Stimulated activated naive B cell treated with anti-CD40 and anti-IgM and Interleukin-4, amounts not matched to agents 10 μg/mL and 1 μg/mL and 100 μg/mL, for 72 hours (primary cell): ENCODE results near the gene COQ9.
"Not testable (repeated sequence)": the region's sequence is repeated elsewhere in the genome, so short reads cannot be mapped to it uniquely, and the experiment has no call there.

Experiments
- ATAC-seq, 2 donors: fragments of 150-1000 bp; cut with Tn5 transposase; replicated peaks; 2 replicates each; pipeline ENCODE4 v1.10.0; 2021; ENCODE audit warnings: moderate library complexity in 1 of 2
- DNase-seq: peaks from one replicate; pipeline ENCODE4 v3.0.0; 2021
- H3K27ac Mint-ChIP-seq: one replicate; pipeline ENCODE4 v1.8.0; 2022; ENCODE audit warnings: mild to moderate bottlenecking, mixed read lengths
- H3K27me3 Mint-ChIP-seq, 2 donors: one replicate each; pipeline ENCODE4 v1.8.0; 2022; ENCODE audit warnings: mixed read lengths in 2 of 2
- H3K36me3 Mint-ChIP-seq, 2 donors: one replicate each; pipeline ENCODE4 v1.8.0; 2022; ENCODE audit warnings: mixed read lengths in 2 of 2, mild to moderate bottlenecking in 1 of 2
- H3K4me1 Mint-ChIP-seq, 2 donors: one replicate each; pipeline ENCODE4 v1.8.0; 2022; ENCODE audit warnings: mixed read lengths in 2 of 2, mild to moderate bottlenecking in 1 of 2
- H3K4me3 Mint-ChIP-seq, 2 donors: one replicate each; pipeline ENCODE4 v1.8.0; 2022; ENCODE audit warnings: mild to moderate bottlenecking in 2 of 2, mixed read lengths in 2 of 2, moderate library complexity in 1 of 2
- H3K9me3 Mint-ChIP-seq, 2 donors: one replicate each; pipeline ENCODE4 v1.8.0; 2022; ENCODE audit warnings: mixed read lengths in 2 of 2, mild to moderate bottlenecking in 1 of 2

COQ9 gene

DNA sequence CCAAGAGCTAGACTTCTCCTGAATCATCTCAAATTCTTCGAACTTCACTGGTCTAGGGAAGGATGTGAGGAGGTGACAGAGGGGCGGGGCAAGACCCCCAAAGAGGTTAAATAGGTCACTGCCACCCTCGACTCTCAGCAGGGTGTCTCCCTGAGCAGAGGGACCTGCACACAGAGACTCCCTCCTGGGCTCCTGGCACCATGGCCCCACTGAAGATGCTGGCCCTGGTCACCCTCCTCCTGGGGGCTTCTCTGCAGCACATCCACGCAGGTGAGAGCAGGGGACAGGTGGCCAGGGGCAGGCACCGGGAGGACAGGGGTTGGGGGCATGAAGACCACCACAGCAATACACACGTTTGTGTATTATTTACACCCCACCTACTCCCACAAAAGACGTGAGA, 33.5 kb upstream of the COQ9 start:
- peak overlapping the region; percentile 91 to 93 for H3K4me3 Mint-ChIP-seq
- H3K36me3 Mint-ChIP-seq, result peaks cover 40 to 54% of the 10 kb centered on the region in 2 donors
- DNase-seq (no peak), ATAC-seq (peak; percentile 52 to 57)
- peaks cover 0 to 5% of the 10 kb centered on the region in 2 donors for H3K9me3 Mint-ChIP-seq
- H3K27me3 Mint-ChIP-seq, result no peaks in the 10 kb centered on the region
- H3K27ac Mint-ChIP-seq, result peak overlapping the region; percentile 98
- peaks cover 83 to 97% of the 10 kb centered on the region in 2 donors for H3K4me1 Mint-ChIP-seq

DNA sequence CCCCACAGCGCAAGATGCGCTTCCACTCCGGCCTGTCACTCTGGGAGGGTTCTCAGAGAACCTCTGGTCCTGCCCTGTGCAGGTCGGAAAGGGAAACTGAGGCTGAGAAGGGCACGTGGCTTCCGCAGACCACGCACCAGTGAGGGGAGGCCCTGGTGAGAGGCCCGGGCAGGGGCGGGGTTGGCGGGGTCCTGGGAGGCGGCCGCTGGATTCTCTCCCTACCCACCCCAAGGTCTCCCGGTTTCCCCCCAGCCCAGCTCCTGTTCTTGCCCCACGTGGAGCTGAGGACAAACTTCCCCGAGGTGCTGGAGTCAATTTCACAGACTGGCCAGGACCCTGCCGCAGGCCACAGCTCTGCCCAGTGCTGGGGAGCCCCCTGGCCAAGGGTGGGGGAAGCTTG, 31.2 kb upstream of the COQ9 start:
- DNase-seq, result no peak
- Mint-ChIP-seq H3K27ac (peak overlapping the region; percentile 97), H3K4me3 (peak overlapping the region; percentile 93 to 95), H3K4me1 (peaks cover 65 to 84% of the 10 kb centered on the region in 2 donors), H3K9me3 (peaks cover 0 to 3% of the 10 kb centered on the region in 2 donors), H3K36me3 (peaks cover 42 to 50% of the 10 kb centered on the region in 2 donors), H3K27me3 (no peaks in the 10 kb centered on the region)
- ATAC-seq, result no peak

DNA sequence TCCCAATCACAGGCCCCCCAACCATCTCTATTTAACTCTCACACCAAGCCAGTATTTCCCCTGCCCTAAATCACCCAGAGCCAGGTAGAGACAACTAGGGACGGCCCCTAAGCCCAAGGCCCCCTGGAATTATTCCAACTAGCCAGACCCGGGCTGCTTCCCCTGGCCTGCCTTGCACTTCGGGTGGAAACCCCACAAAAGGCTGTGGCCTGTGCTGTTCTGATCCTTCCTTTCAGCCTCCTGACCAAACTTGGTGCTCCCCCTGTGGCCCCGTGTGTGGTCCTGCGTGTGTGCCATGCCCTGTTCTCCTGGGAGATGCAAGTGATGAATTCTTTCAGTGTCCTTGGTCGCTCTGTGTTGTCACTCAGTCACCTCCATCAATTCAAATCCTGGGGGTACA, 27.8 kb upstream of the COQ9 start:
- H3K27me3 Mint-ChIP-seq, result no peaks in the 10 kb centered on the region
- H3K4me3 Mint-ChIP-seq, result no peak overlapping the region
- no peak for ATAC-seq
- no peak overlapping the region for H3K27ac Mint-ChIP-seq
- no peak for DNase-seq
- H3K36me3 Mint-ChIP-seq, result peaks cover 27 to 35% of the 10 kb centered on the region in 2 donors
- H3K9me3 Mint-ChIP-seq, result no peaks in the 10 kb centered on the region
- peaks cover 40 to 52% of the 10 kb centered on the region in 2 donors for H3K4me1 Mint-ChIP-seq

DNA sequence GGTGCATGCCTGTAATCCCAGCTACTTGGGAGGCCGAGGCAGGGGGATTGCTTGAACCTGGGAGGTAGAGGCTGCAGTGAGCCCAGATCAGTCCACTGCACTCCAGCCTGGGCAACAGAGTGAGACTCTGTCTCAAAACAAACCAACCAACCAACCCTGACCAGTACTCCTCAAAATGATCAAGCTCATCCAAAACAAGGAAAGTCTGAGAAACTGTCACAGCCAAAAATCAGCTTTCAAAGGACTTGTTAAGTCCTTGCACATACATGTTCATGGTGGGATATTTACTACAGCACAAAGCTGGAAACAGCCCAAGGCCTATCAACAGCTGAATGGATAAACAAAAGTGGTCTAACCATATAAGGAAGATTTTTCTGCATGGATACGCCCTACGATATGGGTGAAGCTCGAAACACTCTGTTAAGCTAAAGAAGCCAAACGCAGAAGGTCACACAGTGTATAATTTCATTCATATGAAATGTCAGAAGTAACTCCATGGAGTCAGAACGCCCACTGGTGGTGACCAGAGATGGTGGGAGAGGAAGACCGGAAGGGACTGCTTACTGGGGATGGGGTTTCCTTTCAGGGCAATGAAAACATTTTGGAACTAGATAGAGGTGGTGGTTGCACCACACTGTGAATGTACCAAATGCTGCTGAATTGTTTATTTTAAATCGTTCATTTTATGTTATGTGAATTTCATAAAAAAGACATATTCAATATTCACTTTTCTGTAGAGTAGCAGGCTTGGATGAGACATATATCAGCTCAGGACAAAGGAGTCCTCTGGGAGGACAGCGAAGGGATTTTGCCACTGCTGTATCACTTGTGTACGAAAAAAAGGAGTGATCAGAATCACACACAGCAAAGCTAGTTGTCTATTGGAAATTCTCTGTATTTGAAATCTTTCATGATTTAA, 25.0 kb upstream of the COQ9 start:
- H3K4me3 Mint-ChIP-seq, result no peak overlapping the region
- H3K27ac Mint-ChIP-seq, result no peak overlapping the region
- peaks cover 16 to 20% of the 10 kb centered on the region in 2 donors for H3K36me3 Mint-ChIP-seq
- DNase-seq, result no peak
- peak in 1 of 2 donors; percentile 28 for ATAC-seq
- H3K9me3 Mint-ChIP-seq, result no peaks in the 10 kb centered on the region
- no peaks in the 10 kb centered on the region for H3K27me3 Mint-ChIP-seq
- H3K4me1 Mint-ChIP-seq, result peaks cover 15 to 24% of the 10 kb centered on the region in 2 donors

DNA sequence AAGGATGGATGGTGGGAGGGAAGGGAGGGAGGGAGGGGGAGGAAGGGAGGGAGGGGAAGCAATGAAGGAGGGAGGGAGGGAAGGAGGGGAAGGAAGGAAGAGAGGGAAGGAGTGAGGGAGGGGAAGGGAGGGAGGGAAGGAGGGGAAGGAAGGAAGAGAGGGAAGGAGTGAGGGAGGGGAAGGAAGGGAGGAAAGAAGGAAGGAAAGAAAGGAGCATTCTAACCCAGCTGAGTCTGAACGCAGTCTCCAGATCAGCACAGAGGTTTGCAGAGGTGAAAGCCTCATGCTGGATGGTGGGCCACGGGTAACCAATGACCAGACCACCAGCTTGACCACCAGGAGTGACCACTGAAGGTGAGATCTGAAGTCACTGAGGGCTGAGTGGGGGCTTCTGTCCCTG, 24.1 kb upstream of the COQ9 start:
- no peaks in the 10 kb centered on the region for H3K9me3 Mint-ChIP-seq
- no peaks in the 10 kb centered on the region for H3K27me3 Mint-ChIP-seq
- peaks cover 10 to 15% of the 10 kb centered on the region in 2 donors for H3K4me1 Mint-ChIP-seq
- H3K27ac Mint-ChIP-seq, result no peak overlapping the region
- peaks cover 22 to 24% of the 10 kb centered on the region in 2 donors for H3K36me3 Mint-ChIP-seq
- no peak for ATAC-seq
- H3K4me3 Mint-ChIP-seq, result no peak overlapping the region
- no peak for DNase-seq

DNA sequence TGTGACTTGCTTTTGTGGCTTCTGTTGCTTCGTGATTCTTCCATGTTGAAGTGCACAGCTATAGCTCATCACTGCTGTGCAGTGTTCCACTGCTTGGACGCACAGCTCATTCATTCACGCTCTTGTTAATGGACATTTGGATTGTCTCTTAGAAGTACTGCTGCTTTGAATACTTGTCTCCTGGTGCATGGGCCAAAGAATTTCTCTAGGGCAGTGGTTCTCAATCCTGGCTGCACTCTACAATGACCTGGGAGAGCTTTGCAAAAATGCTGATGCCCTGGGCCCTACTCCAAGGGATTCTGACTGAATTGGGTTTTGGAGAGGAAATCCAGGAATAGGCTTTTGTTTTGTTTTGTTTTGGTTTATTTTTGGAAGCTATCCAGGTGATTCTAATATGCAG, 22.7 kb upstream of the COQ9 start:
- Mint-ChIP-seq H3K4me3 (no peak overlapping the region), H3K9me3 (no peaks in the 10 kb centered on the region), H3K27ac (no peak overlapping the region), H3K27me3 (no peaks in the 10 kb centered on the region), H3K36me3 (peaks cover 32 to 33% of the 10 kb centered on the region in 2 donors), H3K4me1 (peaks cover 3 to 4% of the 10 kb centered on the region in 2 donors)
- DNase-seq (no peak), ATAC-seq (no peak)

DNA sequence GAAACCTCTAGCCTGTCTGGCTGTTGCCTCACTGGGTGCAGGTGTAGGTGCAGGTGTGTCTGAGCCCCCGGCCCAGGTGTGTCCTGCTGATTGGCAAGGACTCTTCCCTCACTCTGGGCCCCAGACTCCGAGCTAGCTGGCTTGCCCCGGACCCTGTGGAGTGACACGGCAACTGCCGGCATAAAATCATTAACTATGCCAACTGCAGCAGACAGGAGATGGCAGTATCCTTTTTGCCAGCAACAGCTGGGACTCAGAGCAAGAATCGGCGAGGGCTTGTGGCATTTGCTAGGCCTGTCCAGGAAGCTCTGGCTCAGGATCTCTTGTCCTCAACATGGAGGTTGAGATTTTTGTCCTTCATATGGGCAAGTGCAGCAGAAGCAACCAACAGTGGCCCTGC, 20.9 kb upstream of the COQ9 start:
- ATAC-seq, result no peak
- DNase-seq, result no peak
- peaks cover 46 to 48% of the 10 kb centered on the region in 2 donors for H3K36me3 Mint-ChIP-seq
- H3K27ac Mint-ChIP-seq, result no peak overlapping the region
- H3K4me1 Mint-ChIP-seq, result peaks cover 0 to 3% of the 10 kb centered on the region in 2 donors
- no peak overlapping the region for H3K4me3 Mint-ChIP-seq
- no peaks in the 10 kb centered on the region for H3K9me3 Mint-ChIP-seq
- H3K27me3 Mint-ChIP-seq, result no peaks in the 10 kb centered on the region

DNA sequence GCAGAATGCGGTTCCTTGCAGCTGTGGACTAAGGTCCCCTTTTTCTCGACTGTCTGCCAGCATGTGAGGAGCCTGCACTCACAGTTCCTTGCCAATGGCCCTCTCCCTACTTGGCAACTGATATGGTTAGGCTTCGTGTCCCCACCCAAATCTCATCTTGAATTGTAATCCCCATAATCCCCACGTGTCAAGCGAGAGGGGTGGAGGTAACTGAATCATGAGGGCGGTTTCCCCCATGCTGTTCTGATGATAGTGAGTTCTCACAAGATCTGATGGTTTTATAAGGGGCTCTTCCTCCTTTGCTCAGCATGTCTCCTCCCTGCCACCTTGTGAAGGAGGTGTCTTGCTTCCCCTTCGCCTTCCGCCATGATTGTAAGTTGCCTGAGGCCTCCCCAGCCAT, 20.0 kb upstream of the COQ9 start:
- H3K36me3 Mint-ChIP-seq, result peaks cover 50% of the 10 kb centered on the region in 2 donors
- peaks cover 0 to under 1% of the 10 kb centered on the region in 2 donors for H3K4me1 Mint-ChIP-seq
- no peaks in the 10 kb centered on the region for H3K9me3 Mint-ChIP-seq
- no peaks in the 10 kb centered on the region for H3K27me3 Mint-ChIP-seq
- H3K27ac Mint-ChIP-seq, result no peak overlapping the region
- H3K4me3 Mint-ChIP-seq, result no peak overlapping the region
- no peak for ATAC-seq
- DNase-seq, result no peak

DNA sequence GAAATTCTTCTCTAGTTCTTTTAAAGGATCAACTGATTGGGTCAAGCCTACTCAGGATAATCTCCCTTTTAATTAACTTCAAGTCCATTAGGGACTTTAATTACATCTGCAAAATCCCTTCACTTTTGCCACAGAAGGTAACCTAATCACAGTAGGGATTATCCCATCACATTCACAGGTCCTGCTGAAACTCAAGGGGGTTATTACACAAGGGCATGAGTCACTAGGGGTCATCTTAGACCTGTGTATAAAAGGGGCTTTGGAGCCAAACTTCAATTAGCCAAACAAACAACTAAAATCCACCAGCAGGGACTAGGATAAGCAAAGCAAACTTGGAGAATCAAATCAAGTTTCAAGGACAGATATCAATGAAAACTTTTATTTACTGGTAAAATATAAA, 19.5 kb upstream of the COQ9 start:
- Mint-ChIP-seq H3K4me3 (no peak overlapping the region), H3K36me3 (peaks cover 50 to 52% of the 10 kb centered on the region in 2 donors)

DNA sequence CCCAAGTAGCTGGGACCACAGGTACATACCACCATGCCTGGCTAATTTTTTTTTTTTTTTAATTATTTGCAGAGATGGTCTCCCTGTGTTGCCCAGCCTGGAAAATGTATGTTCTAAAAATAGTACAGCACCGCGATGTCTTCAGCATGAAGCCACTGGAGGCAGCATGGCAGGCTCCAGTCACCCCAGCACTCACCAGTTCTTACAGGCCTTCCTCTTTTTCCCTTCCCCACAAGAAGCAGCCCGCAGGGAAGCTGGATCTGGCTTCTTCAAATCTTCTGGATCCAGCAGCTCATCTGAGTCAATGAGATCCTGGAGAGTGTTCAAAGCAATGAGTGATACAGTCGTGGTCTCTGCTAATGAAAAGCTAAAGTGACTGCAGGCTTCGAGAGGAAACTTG, 16.3 kb upstream of the COQ9 start:
- H3K27me3 Mint-ChIP-seq, result no peaks in the 10 kb centered on the region
- H3K9me3 Mint-ChIP-seq, result no peaks in the 10 kb centered on the region
- ATAC-seq, result no peak
- DNase-seq, result no peak
- H3K4me1 Mint-ChIP-seq, result no peaks in the 10 kb centered on the region
- H3K4me3 Mint-ChIP-seq, result no peak overlapping the region
- H3K27ac Mint-ChIP-seq, result no peak overlapping the region
- peaks cover 56 to 65% of the 10 kb centered on the region in 2 donors for H3K36me3 Mint-ChIP-seq

More for the DNA sequence above, 19.5 kb upstream of the COQ9 start:
- no peaks in the 10 kb centered on the region for H3K27me3 Mint-ChIP-seq
- H3K27ac Mint-ChIP-seq, result no peak overlapping the region
- no peak for DNase-seq
- no peaks in the 10 kb centered on the region for H3K9me3 Mint-ChIP-seq
- no peak for ATAC-seq
- H3K4me1 Mint-ChIP-seq, result no peaks in the 10 kb centered on the region

DNA sequence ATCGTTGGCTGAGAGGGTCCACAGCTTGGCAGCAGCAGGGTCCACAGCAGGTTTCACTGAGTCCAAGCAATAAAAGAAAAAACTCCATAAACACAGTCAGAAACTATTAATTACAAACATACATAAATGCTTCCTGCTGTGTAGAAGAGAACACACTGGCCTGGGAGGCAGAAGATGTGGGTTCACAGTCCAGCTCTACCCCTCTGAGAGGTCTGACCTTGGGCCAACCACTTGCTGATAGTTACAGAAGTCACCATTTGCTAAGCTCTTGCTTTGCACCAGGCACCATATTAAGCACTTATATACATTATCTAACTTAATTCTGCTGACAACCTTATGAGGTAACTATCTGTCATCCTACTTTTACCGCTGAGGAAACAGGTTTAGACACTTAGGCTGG, 14.8 kb upstream of the COQ9 start:
- no peak for ATAC-seq
- Mint-ChIP-seq H3K36me3 (peaks cover 54 to 57% of the 10 kb centered on the region in 2 donors), H3K9me3 (no peaks in the 10 kb centered on the region), H3K27me3 (no peaks in the 10 kb centered on the region), H3K4me3 (no peak overlapping the region), H3K27ac (no peak overlapping the region), H3K4me1 (no peaks in the 10 kb centered on the region)
- DNase-seq, result no peak

DNA sequence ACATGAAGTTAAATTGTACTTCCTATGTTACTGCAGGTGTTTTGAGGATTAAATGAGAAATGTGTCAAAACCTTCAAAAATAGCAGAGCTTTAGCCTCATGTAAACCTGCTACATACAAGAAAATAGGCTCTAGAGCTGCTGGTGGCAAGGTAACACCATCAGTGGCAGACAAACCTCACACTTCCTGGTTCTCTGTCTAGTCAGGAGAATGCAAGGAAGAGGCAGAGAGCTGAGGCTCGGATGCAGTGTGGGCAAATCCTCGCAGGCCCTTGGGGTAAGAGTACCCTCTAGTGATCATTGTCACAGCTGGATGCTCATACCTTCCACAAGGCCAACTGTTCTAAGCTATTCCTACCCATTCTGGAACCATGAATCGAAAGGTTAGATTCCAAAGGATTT, 14.3 kb upstream of the COQ9 start:
- no peaks in the 10 kb centered on the region for H3K4me1 Mint-ChIP-seq
- H3K9me3 Mint-ChIP-seq, result no peaks in the 10 kb centered on the region
- ATAC-seq, result no peak
- H3K36me3 Mint-ChIP-seq, result peaks cover 49 to 53% of the 10 kb centered on the region in 2 donors
- H3K27ac Mint-ChIP-seq, result no peak overlapping the region
- H3K27me3 Mint-ChIP-seq, result no peaks in the 10 kb centered on the region
- no peak for DNase-seq
- H3K4me3 Mint-ChIP-seq, result no peak overlapping the region

DNA sequence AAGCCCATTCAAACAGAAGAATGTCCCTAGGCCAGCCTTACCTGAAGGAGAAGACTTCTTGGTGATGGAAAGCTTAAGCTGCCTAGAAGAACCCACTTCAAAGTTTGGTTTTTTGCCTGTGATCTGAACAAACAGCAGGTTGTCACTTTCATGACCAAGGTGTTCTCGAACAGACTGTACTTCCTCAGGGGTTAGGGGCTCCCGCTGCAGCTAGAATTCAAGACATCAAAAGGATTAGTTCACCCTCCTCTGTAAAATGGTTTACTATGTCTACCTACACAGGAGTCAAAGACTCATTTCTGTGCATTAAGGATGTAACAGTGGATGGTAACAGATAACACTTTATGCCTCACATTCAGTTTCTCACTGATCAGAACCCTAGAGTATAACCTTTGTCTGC, 13.3 kb upstream of the COQ9 start:
- no peaks in the 10 kb centered on the region for H3K27me3 Mint-ChIP-seq
- no peaks in the 10 kb centered on the region for H3K9me3 Mint-ChIP-seq
- H3K4me1 Mint-ChIP-seq, result no peaks in the 10 kb centered on the region
- no peak for ATAC-seq
- no peak overlapping the region for H3K4me3 Mint-ChIP-seq
- DNase-seq, result no peak
- H3K27ac Mint-ChIP-seq, result no peak overlapping the region
- H3K36me3 Mint-ChIP-seq, result peaks cover 46 to 49% of the 10 kb centered on the region in 2 donors

DNA sequence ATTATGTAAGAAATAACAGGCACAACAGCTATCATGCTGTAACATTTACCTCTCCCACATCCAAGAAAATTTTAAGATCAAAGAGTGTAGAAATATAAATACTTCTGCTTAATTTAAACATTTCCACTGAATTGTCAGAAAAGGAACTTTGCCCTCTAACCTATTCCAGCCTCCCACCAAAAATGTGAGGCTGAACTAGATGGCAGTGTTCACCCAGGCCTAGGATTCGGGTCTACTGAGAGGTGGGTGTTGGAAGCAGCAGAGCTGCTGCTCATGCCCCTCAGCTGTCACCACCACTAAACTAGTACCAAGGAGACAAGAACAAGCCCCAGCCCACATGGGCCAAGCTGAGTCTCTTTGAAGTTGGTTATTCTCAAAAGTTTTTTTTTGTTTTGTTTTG, 11.4 kb upstream of the COQ9 start:
- Mint-ChIP-seq H3K27ac (no peak overlapping the region), H3K36me3 (peaks cover 50 to 57% of the 10 kb centered on the region in 2 donors), H3K4me3 (no peak overlapping the region), H3K27me3 (no peaks in the 10 kb centered on the region), H3K9me3 (peaks cover 0 to 4% of the 10 kb centered on the region in 2 donors), H3K4me1 (no peaks in the 10 kb centered on the region)
- no peak for DNase-seq
- no peak for ATAC-seq

DNA sequence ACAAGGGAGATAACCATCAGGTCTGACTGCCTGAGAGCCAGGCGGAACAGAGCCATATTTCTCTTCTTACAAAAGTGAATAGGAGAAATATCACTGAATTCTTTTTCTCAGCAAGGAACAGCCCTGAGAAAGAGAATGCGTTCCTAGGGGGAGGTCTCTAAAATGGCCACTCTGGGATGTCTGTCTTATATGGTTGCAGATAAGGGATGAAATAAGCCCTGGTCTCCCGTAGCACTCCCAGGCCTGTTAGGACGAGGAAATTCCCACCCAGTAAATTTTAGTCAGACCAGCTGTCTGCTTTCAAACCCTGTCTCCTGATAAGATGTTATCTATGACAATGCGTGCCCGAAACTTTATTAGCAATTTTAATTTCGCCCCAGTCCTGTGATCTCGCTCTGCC, 7.3 kb upstream of the COQ9 start:
- Mint-ChIP-seq H3K4me1 (peaks cover 0 to 11% of the 10 kb centered on the region in 2 donors), H3K36me3 (peaks cover 36 to 50% of the 10 kb centered on the region in 2 donors)
- not testable (repeated sequence) for ATAC-seq, H3K9me3 Mint-ChIP-seq, H3K27ac Mint-ChIP-seq, H3K27me3 Mint-ChIP-seq, DNase-seq, H3K4me3 Mint-ChIP-seq
